Choroid plexus epithelial cell (primary cell): ENCODE data around the gene PRKRIP1.

ENCODE experiments used
- DNase-seq: peaks from one replicate; pipeline ENCODE4 v3.0.0-alpha.2; 2010; ENCODE audit warnings: low read depth
- H3K4me3 ChIP-seq: 2 replicates; pipeline ENCODE4 v1.5.1; 2011; ENCODE audit warnings: low read depth, mild to moderate bottlenecking, control low read depth, low read length, moderate library complexity
- TF ChIP-seq, protein P1 (sequence below): conservative IDR thresholded peaks from 2 replicates; pipeline ENCODE4 v1.5.1; 2011; ENCODE audit warnings: low read depth, mild to moderate bottlenecking, control low read depth, inconsistent platforms, low read length, moderate library complexity

The PRKRIP1 gene

DNA sequence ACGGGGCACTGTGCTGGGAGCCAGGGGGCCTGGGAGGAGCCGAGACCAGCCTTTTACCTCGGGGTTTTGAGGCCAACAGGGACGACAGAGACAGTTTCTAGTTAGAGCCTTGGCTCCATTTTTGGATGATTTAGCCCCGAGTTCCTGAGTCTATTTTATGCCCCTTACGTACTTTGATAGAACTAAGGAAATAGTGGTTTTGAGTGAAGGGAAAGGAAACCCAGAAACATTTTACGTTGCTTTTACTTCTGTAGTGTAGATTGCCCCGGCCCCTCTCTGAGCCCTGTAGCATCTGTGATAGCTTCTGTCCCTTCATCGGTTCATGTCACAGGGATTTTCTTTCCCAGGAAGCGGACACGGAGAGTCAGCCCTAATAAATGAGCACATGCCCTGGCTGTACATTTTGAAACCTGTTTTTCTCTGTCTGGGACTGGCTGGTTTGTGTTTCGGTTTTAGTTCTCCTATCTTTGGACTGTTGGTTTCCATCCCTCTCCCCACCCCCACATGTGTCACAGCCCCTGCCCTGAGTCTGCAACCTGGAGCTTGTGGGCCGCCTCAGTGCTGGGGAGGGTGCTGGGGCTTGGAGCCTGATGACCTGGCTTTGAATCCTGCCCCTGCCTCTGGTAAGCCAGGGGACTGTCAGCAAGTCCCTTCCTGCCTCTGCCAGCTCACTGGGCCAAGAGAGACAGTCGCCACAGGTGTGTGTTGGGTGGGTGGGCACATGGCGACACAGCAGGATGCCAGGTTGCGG is 30.3 kb downstream of the PRKRIP1 start:
- DNase-seq = no peak
- TF ChIP-seq, protein P1, sequence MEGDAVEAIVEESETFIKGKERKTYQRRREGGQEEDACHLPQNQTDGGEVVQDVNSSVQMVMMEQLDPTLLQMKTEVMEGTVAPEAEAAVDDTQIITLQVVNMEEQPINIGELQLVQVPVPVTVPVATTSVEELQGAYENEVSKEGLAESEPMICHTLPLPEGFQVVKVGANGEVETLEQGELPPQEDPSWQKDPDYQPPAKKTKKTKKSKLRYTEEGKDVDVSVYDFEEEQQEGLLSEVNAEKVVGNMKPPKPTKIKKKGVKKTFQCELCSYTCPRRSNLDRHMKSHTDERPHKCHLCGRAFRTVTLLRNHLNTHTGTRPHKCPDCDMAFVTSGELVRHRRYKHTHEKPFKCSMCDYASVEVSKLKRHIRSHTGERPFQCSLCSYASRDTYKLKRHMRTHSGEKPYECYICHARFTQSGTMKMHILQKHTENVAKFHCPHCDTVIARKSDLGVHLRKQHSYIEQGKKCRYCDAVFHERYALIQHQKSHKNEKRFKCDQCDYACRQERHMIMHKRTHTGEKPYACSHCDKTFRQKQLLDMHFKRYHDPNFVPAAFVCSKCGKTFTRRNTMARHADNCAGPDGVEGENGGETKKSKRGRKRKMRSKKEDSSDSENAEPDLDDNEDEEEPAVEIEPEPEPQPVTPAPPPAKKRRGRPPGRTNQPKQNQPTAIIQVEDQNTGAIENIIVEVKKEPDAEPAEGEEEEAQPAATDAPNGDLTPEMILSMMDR = no peak
- no peak overlapping the region for H3K4me3 ChIP-seq

- no peak for DNase-seq
- H3K4me3 ChIP-seq = no peak overlapping the region
- TF ChIP-seq, protein P1 = no peak
Measured at GRCh38 chr7:102427019-102427405, 30.8 kb downstream of the PRKRIP1 start.

DNA sequence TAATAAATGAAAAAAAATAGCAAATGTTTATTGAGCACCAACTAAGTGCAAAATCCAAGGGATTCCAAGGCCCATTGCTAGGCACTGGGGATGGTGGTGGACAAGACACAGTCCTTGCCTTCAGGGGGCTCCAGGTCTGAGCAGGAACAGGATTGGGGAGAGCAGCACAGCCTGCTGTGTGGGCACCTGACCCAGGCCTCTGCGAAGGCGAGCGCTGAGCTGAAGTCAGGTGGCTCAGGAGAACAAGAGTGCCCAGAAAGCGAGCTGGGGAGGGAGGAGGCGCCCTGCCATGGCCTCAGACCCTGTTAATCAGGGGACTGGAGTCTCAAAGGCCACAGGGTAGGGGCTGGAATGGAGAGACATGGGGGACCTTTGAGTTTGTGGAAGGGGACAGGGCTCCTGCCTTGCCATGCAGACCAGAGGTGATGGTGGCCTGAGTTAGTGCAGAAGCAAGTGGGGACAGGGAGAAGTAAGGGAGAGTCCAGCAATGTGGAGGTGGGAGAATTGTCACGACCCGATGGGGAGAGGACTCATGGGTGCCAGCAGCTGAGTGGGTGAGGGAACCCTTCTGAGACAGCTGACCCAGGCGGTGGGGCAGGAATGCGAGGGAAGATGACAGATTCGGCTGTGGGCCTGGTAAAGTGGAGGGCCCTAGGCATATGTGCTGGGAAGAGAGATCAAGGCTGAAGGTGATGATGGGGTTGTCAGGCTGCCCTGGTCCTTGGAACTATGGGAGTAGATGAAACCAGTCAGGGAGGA is 33.2 kb downstream of the PRKRIP1 start:
- H3K4me3 ChIP-seq = no peak overlapping the region
- TF ChIP-seq, protein P1 = no peak
- no peak for DNase-seq

DNA sequence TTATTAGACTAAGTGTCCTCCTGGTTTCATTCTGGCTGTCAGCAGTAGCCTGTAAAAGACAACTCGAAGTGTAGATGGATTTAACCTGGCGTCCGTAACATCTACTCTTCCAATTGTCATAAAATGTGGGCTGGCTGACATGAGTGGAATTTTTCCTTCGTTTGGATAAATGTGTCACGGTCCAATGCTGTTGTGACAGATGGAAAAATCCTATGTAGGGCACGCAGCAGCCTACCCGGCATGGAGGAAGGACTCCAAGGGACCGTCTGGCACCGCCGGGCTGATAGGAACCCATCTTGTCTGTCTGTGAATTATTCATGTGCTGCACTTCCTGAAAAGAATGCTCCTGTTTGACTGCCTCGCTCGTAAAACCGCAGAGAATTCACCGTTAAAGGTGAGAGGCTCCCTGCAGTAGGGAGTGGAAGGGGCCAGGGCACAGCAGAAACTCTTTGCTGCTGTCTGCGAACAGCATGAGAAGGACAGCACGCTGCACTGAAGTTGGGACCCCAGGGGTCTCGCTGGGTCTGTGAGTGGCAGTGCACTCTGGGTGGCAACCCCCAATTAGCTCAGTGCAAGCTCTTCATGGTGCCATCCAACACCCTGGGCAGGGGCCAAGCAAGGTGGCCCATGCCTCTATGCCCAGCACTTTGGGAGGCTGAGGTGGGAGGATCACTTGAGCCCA is 35.6 kb downstream of the PRKRIP1 start:
- TF ChIP-seq, protein P1 = no peak
- no peak overlapping the region for H3K4me3 ChIP-seq
- no peak for DNase-seq

DNA sequence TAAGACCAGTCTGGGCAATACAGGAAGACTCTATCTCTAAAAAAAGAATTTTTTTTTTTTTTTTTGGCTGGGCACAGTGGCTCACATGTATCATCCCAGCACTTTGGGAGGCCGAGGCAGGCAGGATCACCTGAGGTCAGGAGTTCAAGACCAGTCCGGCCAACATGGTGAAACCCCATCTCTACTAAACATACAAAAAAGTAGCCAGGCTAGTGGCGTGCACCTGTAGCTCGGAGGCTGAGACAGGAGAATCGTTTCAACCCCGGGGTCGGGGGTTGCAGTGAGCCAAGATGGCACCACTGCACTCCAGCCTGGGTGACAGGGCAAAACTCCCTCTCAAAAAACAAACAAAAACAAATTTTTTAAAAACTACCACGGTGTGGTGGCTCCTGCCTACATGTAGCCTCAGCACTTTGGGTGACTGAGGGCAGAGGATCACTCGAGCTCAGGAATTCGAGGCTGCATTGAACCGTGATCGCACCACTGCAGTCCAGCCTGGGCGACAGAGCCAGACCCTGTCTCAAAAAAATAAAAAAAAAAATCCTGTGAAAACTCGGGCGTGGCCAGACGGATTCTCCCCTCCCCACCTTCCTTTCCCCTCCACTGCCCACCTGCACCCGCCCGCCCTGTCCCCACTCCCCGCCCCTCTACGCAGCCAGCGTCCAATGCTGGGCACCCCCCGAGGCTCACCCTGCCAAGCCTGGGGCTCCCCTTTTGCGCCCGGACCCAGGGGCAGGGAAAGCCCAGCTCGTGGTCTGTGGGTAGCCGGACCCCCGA is 36.5 kb downstream of the PRKRIP1 start:
- peak overlapping the region; percentile 83 for H3K4me3 ChIP-seq
- TF ChIP-seq, protein P1 = no peak
- DNase-seq = no peak

DNA sequence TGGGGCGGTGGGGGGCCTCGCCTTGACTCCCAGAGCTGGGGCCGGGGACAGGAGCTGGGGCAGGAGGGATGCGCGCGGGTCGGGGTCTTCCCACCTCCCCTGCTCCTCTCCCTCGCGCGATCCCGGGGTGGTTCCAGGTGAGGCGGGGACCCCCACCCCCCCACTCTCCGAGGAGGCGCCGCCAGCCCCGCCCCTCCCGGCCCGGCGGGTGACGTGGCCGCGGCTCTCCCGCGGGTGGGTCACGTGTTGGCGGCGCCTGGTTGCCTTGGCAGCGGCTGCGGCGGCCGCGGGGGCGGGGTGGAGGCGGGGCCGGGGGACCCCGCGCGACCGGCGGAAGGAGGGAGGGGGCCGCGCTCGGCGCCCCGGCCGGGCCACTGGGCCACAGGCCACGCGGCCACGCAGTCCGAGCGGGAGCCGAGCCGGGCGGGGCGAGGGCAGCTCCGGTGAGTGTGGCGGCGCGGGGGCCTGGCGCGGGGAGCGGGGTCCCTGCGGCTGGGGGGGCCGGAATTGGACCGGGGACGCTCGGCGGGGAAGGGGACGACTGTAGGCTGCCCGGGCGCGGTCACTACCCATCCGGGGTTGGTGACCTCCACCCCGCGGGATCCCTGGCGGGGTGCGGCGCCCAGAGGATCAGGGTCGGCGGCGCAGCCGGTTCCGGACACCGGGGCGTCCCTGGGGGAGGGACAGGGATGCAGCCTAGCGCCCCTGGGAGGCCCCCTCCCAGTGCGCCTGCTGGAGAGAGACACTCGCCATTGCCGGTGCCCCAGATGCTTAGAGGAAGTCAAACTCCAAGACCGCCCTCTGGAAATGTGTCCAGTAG is 37.3 kb downstream of the PRKRIP1 start, which contains the start of gene ORAI2:
Gene ORAI2, plus strand, starts transcription at position 357 of the 820 bp plus-strand sequence. CDS start 5,382 bp downstream, outside the sequence.
- TF ChIP-seq, protein P1 = no peak
- peak; percentile 64 for DNase-seq
- peak within 1 kb of the TSS; percentile 83 for H3K4me3 ChIP-seq
